Right atrium auricular region (tissue), 2 donors: ENCODE data around the gene GRAMD1C. TPM values are rescaled to one million over a fixed set of nuclear protein-coding genes. Genes with fewer than 3 reads are reported as not detected.

Experiments used
- DNase-seq: peaks from one replicate; pipeline ENCODE4 v3.0.0-alpha.2; 2019; ENCODE audit warnings: low spot score
- H3K27ac ChIP-seq, 2 donors: fragments of 200-600 bp; sonication (generic); 1 replicate in 1 of 2; 2 replicates in 1 of 2; pipeline ENCODE4 v1.5.1; 2016 to 2019
- H3K27me3 ChIP-seq, 2 donors: fragments of 200-600 bp; sonication (generic); one replicate each; pipeline versions ENCODE4 v1.5.1 to v1.6.0; 2017 to 2019
- H3K36me3 ChIP-seq: fragments of 200-600 bp; sonication (generic); one replicate; pipeline ENCODE4 v1.5.1; 2016
- H3K4me1 ChIP-seq, 2 donors: fragments of 200-600 bp; sonication (generic); one replicate each; pipeline versions ENCODE4 v1.5.1 to v1.6.0; 2017 to 2019
- H3K4me3 ChIP-seq, 2 donors: fragments of 200-600 bp; sonication (generic); 1 replicate in 1 of 2; 2 replicates in 1 of 2; pipeline ENCODE4 v1.5.1; 2017 to 2019; ENCODE audit warnings: mild to moderate bottlenecking in 1 of 2, moderate library complexity in 1 of 2
- H3K9me3 ChIP-seq, 2 donors: fragments of 200-600 bp; sonication (generic); one replicate each; pipeline ENCODE4 v1.5.1; 2019
- total RNA-seq, 2 donors: library from RNA; depleted of rRNA; stranded (reverse); fragments of >200 nt; gene quantifications; one replicate each; pipeline ENCODE4 v1.1.0, GENCODE V29; 2016
- TF ChIP-seq, protein P1 (sequence below), 2 donors: fragments of 200-600 bp; sonication (generic); IDR thresholded peaks; one replicate each; pipeline ENCODE4 v1.5.1; 2019; ENCODE audit warnings: antibody characterized with exemption in 2 of 2

GRAMD1C gene
- total RNA-seq, 2 donors from 2014 or later = 1.2 to 3.0 TPM

GRCh38 chr3:113804661-113805060, 33.9 kb upstream of the GRAMD1C start:
- no peaks in the 10 kb centered on the region for H3K4me1 ChIP-seq
- H3K27ac ChIP-seq = no peak overlapping the region
- no peak for DNase-seq
- TF ChIP-seq, protein P1, sequence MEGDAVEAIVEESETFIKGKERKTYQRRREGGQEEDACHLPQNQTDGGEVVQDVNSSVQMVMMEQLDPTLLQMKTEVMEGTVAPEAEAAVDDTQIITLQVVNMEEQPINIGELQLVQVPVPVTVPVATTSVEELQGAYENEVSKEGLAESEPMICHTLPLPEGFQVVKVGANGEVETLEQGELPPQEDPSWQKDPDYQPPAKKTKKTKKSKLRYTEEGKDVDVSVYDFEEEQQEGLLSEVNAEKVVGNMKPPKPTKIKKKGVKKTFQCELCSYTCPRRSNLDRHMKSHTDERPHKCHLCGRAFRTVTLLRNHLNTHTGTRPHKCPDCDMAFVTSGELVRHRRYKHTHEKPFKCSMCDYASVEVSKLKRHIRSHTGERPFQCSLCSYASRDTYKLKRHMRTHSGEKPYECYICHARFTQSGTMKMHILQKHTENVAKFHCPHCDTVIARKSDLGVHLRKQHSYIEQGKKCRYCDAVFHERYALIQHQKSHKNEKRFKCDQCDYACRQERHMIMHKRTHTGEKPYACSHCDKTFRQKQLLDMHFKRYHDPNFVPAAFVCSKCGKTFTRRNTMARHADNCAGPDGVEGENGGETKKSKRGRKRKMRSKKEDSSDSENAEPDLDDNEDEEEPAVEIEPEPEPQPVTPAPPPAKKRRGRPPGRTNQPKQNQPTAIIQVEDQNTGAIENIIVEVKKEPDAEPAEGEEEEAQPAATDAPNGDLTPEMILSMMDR (IDR thresholded peaks at IDR 0.05) = no peak
- no peak overlapping the region for H3K4me3 ChIP-seq
- H3K36me3 ChIP-seq = peaks cover 64% of the 10 kb centered on the region
- H3K27me3 ChIP-seq = no peaks in the 10 kb centered on the region
- H3K9me3 ChIP-seq = no peaks in the 10 kb centered on the region

DNA sequence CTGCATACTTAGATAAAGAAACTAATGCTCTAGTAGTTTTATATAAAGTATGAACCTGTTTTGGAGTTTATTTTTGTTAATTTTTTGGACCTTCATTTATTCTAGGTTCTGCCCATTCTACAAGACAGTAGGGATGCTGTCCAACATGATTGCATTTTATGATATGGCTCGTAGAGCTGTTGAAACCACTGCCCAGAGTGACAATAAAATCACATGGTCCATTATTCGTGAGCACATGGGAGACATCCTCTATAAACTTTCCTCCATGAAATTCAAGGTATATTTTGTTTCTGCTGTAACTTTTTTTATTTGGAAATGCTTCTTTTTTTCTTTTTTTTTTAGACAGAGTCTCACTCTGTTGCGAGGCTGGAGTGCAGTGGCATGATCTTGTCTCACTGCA, 33.3 kb upstream of the GRAMD1C start:
- Histone ChIP-seq H3K4me1 (no peaks in the 10 kb centered on the region), H3K9me3 (no peaks in the 10 kb centered on the region), H3K4me3 (no peak overlapping the region), H3K36me3 (peaks cover 70% of the 10 kb centered on the region), H3K27ac (no peak overlapping the region), H3K27me3 (no peaks in the 10 kb centered on the region)
- DNase-seq = no peak
- TF ChIP-seq, protein P1 (IDR thresholded peaks at IDR 0.05) = no peak

DNA sequence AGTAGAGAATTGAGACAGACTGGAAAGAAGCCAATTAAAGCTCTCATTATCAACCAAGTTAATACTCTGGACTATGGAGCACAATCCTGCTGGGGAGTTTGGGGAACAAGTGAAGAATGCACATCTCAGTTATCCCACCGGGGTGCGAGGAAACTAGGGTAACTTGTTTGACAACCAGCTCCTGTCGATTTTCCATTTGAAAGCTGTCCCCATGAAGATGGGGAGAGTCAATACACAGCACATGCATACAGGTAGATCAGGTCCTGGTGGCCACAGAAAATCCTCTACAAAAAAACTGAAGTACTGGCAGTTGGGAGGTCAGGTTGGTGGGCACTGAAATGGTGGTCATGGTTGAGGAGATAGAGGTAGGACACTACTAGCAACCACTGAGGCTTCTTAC, 25.7 kb upstream of the GRAMD1C start:
- Histone ChIP-seq H3K4me1 (no peaks in the 10 kb centered on the region), H3K4me3 (no peak overlapping the region), H3K9me3 (no peaks in the 10 kb centered on the region), H3K36me3 (peaks cover 25% of the 10 kb centered on the region), H3K27me3 (no peaks in the 10 kb centered on the region), H3K27ac (no peak overlapping the region)
- no peak for DNase-seq
- TF ChIP-seq, protein P1 (IDR thresholded peaks at IDR 0.05) = no peak

DNA sequence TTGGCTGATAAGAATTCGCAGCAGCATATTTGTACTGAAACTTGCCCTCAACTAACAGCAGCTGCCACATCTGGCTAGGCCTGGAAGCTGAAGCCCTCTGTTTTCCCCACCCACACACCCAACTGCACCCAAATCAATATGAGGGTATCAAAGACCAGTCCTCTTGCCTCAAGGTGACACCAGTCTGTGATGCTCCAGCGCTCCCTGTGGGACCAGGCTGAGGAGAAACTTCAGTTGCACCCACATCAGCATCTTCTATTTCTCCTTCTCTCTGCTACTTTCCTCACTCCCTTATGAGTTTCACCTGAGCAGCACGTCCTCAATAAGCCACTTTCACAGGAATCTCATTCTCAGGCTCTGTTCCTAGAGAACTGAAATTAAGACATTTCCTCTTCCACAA, 18.7 kb upstream of the GRAMD1C start:
- Histone ChIP-seq H3K27ac (no peak overlapping the region), H3K9me3 (no peaks in the 10 kb centered on the region), H3K36me3 (no peaks in the 10 kb centered on the region), H3K27me3 (no peaks in the 10 kb centered on the region), H3K4me3 (no peak overlapping the region), H3K4me1 (no peaks in the 10 kb centered on the region)
- TF ChIP-seq, protein P1 (IDR thresholded peaks at IDR 0.05) = no peak
- no peak for DNase-seq

- Histone ChIP-seq H3K4me3 (no peak overlapping the region), H3K27ac (no peak overlapping the region), H3K27me3 (no peaks in the 10 kb centered on the region), H3K9me3 (no peaks in the 10 kb centered on the region), H3K36me3 (no peaks in the 10 kb centered on the region), H3K4me1 (no peaks in the 10 kb centered on the region)
- DNase-seq = no peak
- TF ChIP-seq, protein P1 (IDR thresholded peaks at IDR 0.05) = no peak
Measured at GRCh38 chr3:113825090-113825489, 13.5 kb upstream of the GRAMD1C start.

GRCh38 chr3:113828600-113828999, 10.0 kb upstream of the GRAMD1C start:
- Histone ChIP-seq H3K4me3 (no peak overlapping the region), H3K27me3 (no peaks in the 10 kb centered on the region), H3K27ac (no peak overlapping the region), H3K9me3 (no peaks in the 10 kb centered on the region), H3K36me3 (no peaks in the 10 kb centered on the region), H3K4me1 (no peaks in the 10 kb centered on the region)
- TF ChIP-seq, protein P1 (IDR thresholded peaks at IDR 0.05) = no peak
- DNase-seq = no peak
